PC-9 (cell line): Measurements from ENCODE around the gene FAM222B. TPM values are rescaled to one million over a fixed set of nuclear protein-coding genes. Genes with fewer than 3 reads are reported as not detected.
"Not testable (repeated sequence)": the region's sequence is repeated elsewhere in the genome, so short reads cannot be mapped to it uniquely, and the experiment has no call there.

Experiments
- BruUV-seq: library from RNA; stranded (reverse); fragments of 400-500 nt; replicated peaks from 2 replicates; lab custom pipeline; 2021; lab: Mats Ljungman, UMichigan
- CTCF ChIA-PET: fragments of 300-600 bp; sonication (Branson Sonifier 250); formaldehyde crosslinking; loops from one replicate; lab custom pipeline; 2022; ENCODE audit warnings: antibody characterized with exemption; lab: Charles Lee
- POLR2A ChIA-PET: fragments of 300-600 bp; sonication (Branson Sonifier 250); formaldehyde crosslinking; loops from one replicate; lab custom pipeline; 2022; ENCODE audit warnings: antibody characterized with exemption; ENCODE audit not compliant: unreplicated experiment; lab: Charles Lee
- DNase-seq, 2 experiments: peaks; one replicate each; pipeline versions ENCODE4 v3.0.0 to v3.0.0-alpha.2; 2015 to 2022; ENCODE audit warnings: mixed read lengths in 1 of 2
- H2AFZ ChIP-seq: fragments of 200-600 bp; sonication (generic); 2 replicates; pipeline ENCODE4 v1.8.1; 2017; ENCODE audit warnings: antibody characterized with exemption
- H3F3A ChIP-seq: fragments of 200-600 bp; sonication (generic); 2 replicates; pipeline ENCODE4 v1.8.1; 2017; ENCODE audit warnings: antibody characterized with exemption, mild to moderate bottlenecking, low read depth; ENCODE audit not compliant: insufficient read depth
- H3K27ac ChIP-seq: fragments of 200-600 bp; sonication (generic); 2 replicates; pipeline ENCODE4 v1.6.1; 2016; ENCODE audit warnings: mixed run types
- H3K27me3 ChIP-seq: fragments of 200-600 bp; sonication (generic); 2 replicates; pipeline ENCODE4 v1.6.1; 2016; ENCODE audit warnings: low read depth, mixed run types; ENCODE audit not compliant: insufficient read depth
- H3K36me3 ChIP-seq: fragments of 200-600 bp; sonication (generic); 2 replicates; pipeline ENCODE4 v1.6.1; 2016; ENCODE audit warnings: low read depth, mixed run types
- H3K4me1 ChIP-seq: fragments of 200-600 bp; sonication (generic); replicated peaks from 2 replicates; pipeline ENCODE4 v1.6.1; 2016; ENCODE audit warnings: mixed run types; ENCODE audit not compliant: insufficient read depth
- H3K4me2 ChIP-seq: fragments of 200-600 bp; sonication (generic); 2 replicates; pipeline ENCODE4 v1.6.1; 2017; ENCODE audit warnings: mixed run types
- H3K4me3 ChIP-seq: fragments of 200-600 bp; sonication (generic); 2 replicates; pipeline ENCODE4 v1.6.1; 2016; ENCODE audit warnings: mixed run types
- H3K79me2 ChIP-seq: fragments of 200-600 bp; sonication (generic); 2 replicates; pipeline ENCODE4 v1.6.1; 2017; ENCODE audit warnings: low read depth, mixed run types
- H3K9me2 ChIP-seq: fragments of 200-600 bp; sonication (generic); 2 replicates; pipeline ENCODE4 v1.8.1; 2017; ENCODE audit warnings: mild to moderate bottlenecking; ENCODE audit not compliant: insufficient read depth
- H3K9me3 ChIP-seq: fragments of 200-600 bp; sonication (generic); 2 replicates; pipeline ENCODE4 v1.8.1; 2016; ENCODE audit warnings: low read depth; ENCODE audit not compliant: insufficient read depth
- H4K20me1 ChIP-seq: fragments of 200-600 bp; sonication (generic); 2 replicates; pipeline ENCODE4 v1.8.1; 2017; ENCODE audit not compliant: insufficient read depth
- CTCF ChIP-seq: fragments of 200-600 bp; sonication (generic); conservative IDR thresholded peaks from 2 replicates; pipeline ENCODE4 v1.6.1; 2017; ENCODE audit warnings: mixed run types, antibody characterized with exemption, mild to moderate bottlenecking, moderate library complexity
- EZH2 ChIP-seq: fragments of 200-600 bp; sonication (generic); IDR thresholded peaks from 2 replicates; pipeline ENCODE4 v1.8.0; 2017; ENCODE audit warnings: antibody characterized with exemption, low read depth
- intact Hi-C: fragments of 100-400 bp; cut with micrococcal nuclease; formaldehyde crosslinking; loops from one replicate; pipeline ENCODE4 v1.10.0; 2022; ENCODE audit not compliant: unreplicated experiment
- total RNA-seq: library from RNA; stranded (reverse); gene quantifications from 2 replicates; pipeline ENCODE4 v1.2.3, GENCODE V29; 2021

The FAM222B gene
- total RNA-seq, 1 experiment from 2014 or later: 26.4 TPM

- BruUV-seq: no TSS peak
- Histone ChIP-seq H3K36me3 (no peaks in the 10 kb centered on the region; the same call in 1 of the 2 replicates), H4K20me1 (peaks cover 8% of the 10 kb centered on the region; the same call in 1 of the 2 replicates), H3K9me2 (no peaks in the 10 kb centered on the region), H2AFZ (no peak overlapping the region), H3K27me3 (no peaks in the 10 kb centered on the region), H3F3A (peaks cover 51% of the 10 kb centered on the region), H3K4me1 (peaks cover 54% of the 10 kb centered on the region), H3K79me2 (peaks cover 84% of the 10 kb centered on the region), H3K27ac (peak overlapping the region; percentile 95), H3K9me3 (no peaks in the 10 kb centered on the region), H3K4me2 (peak overlapping the region; percentile 83), H3K4me3 (peak overlapping the region; percentile 17; the same call in 1 of the 2 replicates)
- POLR2A ChIA-PET: interaction anchor here (0.6 kb wide), 3 partner anchors 30 to 62 kb away, joined by 4 to 6 read pairs (median 5); no protein-coding TSS in a partner anchor
- DNase-seq: peak; percentile 25 to 85
- intact Hi-C loops: loop anchor here (5.0 kb wide), 1 partner anchor 46 kb away; no protein-coding TSS in a partner anchor
- TF ChIP-seq CTCF (no peak), EZH2 (no peak)
- CTCF ChIA-PET: interaction anchor here (0.6 to 0.8 kb wide), 2 partner anchors 36 to 47 kb away, joined by 3 read pairs; no protein-coding TSS in a partner anchor
Observed at GRCh38 chr17:28807925-28808634, 34.5 kb downstream of the FAM222B start.

- BruUV-seq: no TSS peak
- Histone ChIP-seq H3K4me1 (no peaks in the 10 kb centered on the region), H3K9me2 (no peaks in the 10 kb centered on the region), H3F3A (peaks cover 27% of the 10 kb centered on the region; the same call in 1 of the 2 replicates), H3K36me3 (no peaks in the 10 kb centered on the region), H3K9me3 (no peaks in the 10 kb centered on the region), H3K79me2 (peaks cover 32% of the 10 kb centered on the region), H3K4me2 (no peak overlapping the region), H3K27me3 (no peaks in the 10 kb centered on the region), H3K4me3 (no peak overlapping the region), H2AFZ (no peak overlapping the region), H3K27ac (no peak overlapping the region), H4K20me1 (peaks cover 19% of the 10 kb centered on the region)
- TF ChIP-seq EZH2: no peak
- no peak for TF ChIP-seq CTCF
- no peak for DNase-seq
- CTCF ChIA-PET: no interaction called here
- POLR2A ChIA-PET: no interaction called here
- intact Hi-C loops: no loop called here
Observed at GRCh38 chr17:28796062-28796461, 46.5 kb downstream of the FAM222B start.

GRCh38 chr17:28794846-28795441, 47.6 kb downstream of the FAM222B start:
- intact Hi-C loops, POLR2A ChIA-PET, H3K27me3 ChIP-seq, H3K9me3 ChIP-seq, H3K4me2 ChIP-seq, H3K27ac ChIP-seq, H3K9me2 ChIP-seq, DNase-seq, CTCF ChIA-PET, H3K4me3 ChIP-seq, H3K36me3 ChIP-seq, H3K4me1 ChIP-seq, BruUV-seq, H2AFZ ChIP-seq: not testable (repeated sequence)
- Histone ChIP-seq H3K79me2 (peaks cover 31% of the 10 kb centered on the region), H4K20me1 (peaks cover 26% of the 10 kb centered on the region), H3F3A (peaks cover 28% of the 10 kb centered on the region; the same call in 1 of the 2 replicates)
